Stomach smooth muscle (tissue), 2 donors: ENCODE results near the gene MED25.

Source experiments
- H3K27ac ChIP-seq: one replicate; pipeline ENCODE4 v1.7.0; 2013; ENCODE audit warnings: mild to moderate bottlenecking, low read length, inconsistent platforms
- H3K27me3 ChIP-seq, 2 donors: one replicate each; pipeline ENCODE4 v1.7.0; 2013; ENCODE audit warnings: low read length in 2 of 2; ENCODE audit not compliant: insufficient read depth in 2 of 2, control insufficient read depth in 1 of 2
- H3K36me3 ChIP-seq, 2 donors: one replicate each; pipeline ENCODE4 v1.7.0; 2013; ENCODE audit warnings: low read length in 2 of 2; ENCODE audit not compliant: control insufficient read depth in 2 of 2, insufficient read depth in 2 of 2
- H3K4me1 ChIP-seq: one replicate; pipeline ENCODE4 v1.7.0; 2013; ENCODE audit warnings: low read length; ENCODE audit not compliant: control insufficient read depth, insufficient read depth
- H3K4me3 ChIP-seq, 2 donors: one replicate each; pipeline ENCODE4 v1.7.0; 2013; ENCODE audit warnings: low read length in 2 of 2
- H3K9ac ChIP-seq, 2 donors: one replicate each; pipeline ENCODE4 v1.7.0; 2013; ENCODE audit warnings: low read length in 2 of 2, mild to moderate bottlenecking in 1 of 2
- H3K9me3 ChIP-seq, 2 donors: one replicate each; pipeline ENCODE4 v1.7.0; 2013; ENCODE audit warnings: low read length in 2 of 2; ENCODE audit not compliant: control insufficient read depth in 2 of 2
- donor health status: healthy.
- donor health status: Pancreatic carcinoma.

Gene MED25

GRCh38 chr19:49882643-49883042 is 64.6 kb downstream of the MED25 start:
- peaks cover 56 to 60% of the 10 kb centered on the region in 2 donors for H3K36me3 ChIP-seq
- H3K9me3 ChIP-seq: peaks cover 0 to 3% of the 10 kb centered on the region in 2 donors
- no peak overlapping the region for H3K9ac ChIP-seq
- H3K4me3 ChIP-seq: no peak overlapping the region
- H3K27ac ChIP-seq: no peak overlapping the region
- no peaks in the 10 kb centered on the region for H3K27me3 ChIP-seq
- peaks cover 14% of the 10 kb centered on the region for H3K4me1 ChIP-seq

GRCh38 chr19:49883094-49883493 is 65.0 kb downstream of the MED25 start:
- H3K36me3 ChIP-seq: peaks cover 56 to 60% of the 10 kb centered on the region in 2 donors
- H3K4me3 ChIP-seq: no peak overlapping the region
- peaks cover 11% of the 10 kb centered on the region for H3K4me1 ChIP-seq
- H3K9me3 ChIP-seq: peaks cover 0 to 3% of the 10 kb centered on the region in 2 donors
- H3K9ac ChIP-seq: no peak overlapping the region
- H3K27ac ChIP-seq: no peak overlapping the region
- H3K27me3 ChIP-seq: no peaks in the 10 kb centered on the region

- peaks cover 3% of the 10 kb centered on the region for H3K4me1 ChIP-seq
- peaks cover 0 to 3% of the 10 kb centered on the region in 2 donors for H3K9me3 ChIP-seq
- H3K9ac ChIP-seq: no peak overlapping the region
- peaks cover 54 to 61% of the 10 kb centered on the region in 2 donors for H3K36me3 ChIP-seq
- H3K4me3 ChIP-seq: no peak overlapping the region
- no peak overlapping the region for H3K27ac ChIP-seq
- H3K27me3 ChIP-seq: no peaks in the 10 kb centered on the region
These were observed 66.0 kb downstream of the MED25 start for GRCh38 chr19:49884109-49884508.

GRCh38 chr19:49884760-49885159 is 66.7 kb downstream of the MED25 start:
- Histone ChIP-seq H3K4me1 (peaks cover 3% of the 10 kb centered on the region), H3K36me3 (peaks cover 50 to 56% of the 10 kb centered on the region in 2 donors), H3K27me3 (peaks cover 5 to 6% of the 10 kb centered on the region in 2 donors), H3K27ac (no peak overlapping the region), H3K4me3 (no peak overlapping the region), H3K9me3 (peaks cover 0 to 3% of the 10 kb centered on the region in 2 donors), H3K9ac (no peak overlapping the region)
